ENCODE measurements around the gene R3HCC1L. TPM values are rescaled to one million over a fixed set of nuclear protein-coding genes. Genes with fewer than 3 reads are reported as not detected.
"Not testable (repeated sequence)": the region's sequence is repeated elsewhere in the genome, so short reads cannot be mapped to it uniquely, and the experiment has no call there.

The R3HCC1L gene
- total RNA-seq, 2 experiments from 2014 or later = 15.7 to 16.5 TPM

GRCh38 chr10:98223874-98224273 lies 89.4 kb downstream of the R3HCC1L start:
- H3K27me3 Mint-ChIP-seq = no peaks in the 10 kb centered on the region
- ATAC-seq (no peak), DNase-seq (no peak)
- no peak overlapping the region for H3K4me3 Mint-ChIP-seq
- H3K9me3 Mint-ChIP-seq = peaks cover 18% of the 10 kb centered on the region
- CTCF ChIA-PET = no interaction called here
- peaks cover 45% of the 10 kb centered on the region for H3K36me3 Mint-ChIP-seq (ENCODE audit: low read depth)
- intact Hi-C loops (cut with micrococcal nuclease) = no loop called here
- H3K27ac Mint-ChIP-seq = no peak overlapping the region
- POLR2A ChIA-PET = no interaction called here
- no peak for TF ChIP-seq CTCF (IDR thresholded peaks at IDR 0.05)
- peaks cover 23% of the 10 kb centered on the region for H3K4me1 Mint-ChIP-seq (ENCODE audit: low read depth)

- Mint-ChIP-seq H3K27ac (no peak overlapping the region), H3K4me1 (ENCODE audit: low read depth) (peaks cover 21% of the 10 kb centered on the region), H3K4me3 (no peak overlapping the region), H3K9me3 (peaks cover 13% of the 10 kb centered on the region), H3K36me3 (ENCODE audit: low read depth) (peaks cover 44% of the 10 kb centered on the region), H3K27me3 (no peaks in the 10 kb centered on the region)
- DNase-seq (no peak), ATAC-seq (no peak)
- ChIA-PET CTCF (no interaction called here), POLR2A (no interaction called here)
- TF ChIP-seq CTCF (IDR thresholded peaks at IDR 0.05) = no peak
- intact Hi-C loops (cut with micrococcal nuclease) = no loop called here
Observed at GRCh38 chr10:98224509-98224908, 90.1 kb downstream of the R3HCC1L start.

- Mint-ChIP-seq H3K4me3 (no peak overlapping the region), H3K4me1 (ENCODE audit: low read depth) (peaks cover 21% of the 10 kb centered on the region), H3K27me3 (no peaks in the 10 kb centered on the region), H3K36me3 (ENCODE audit: low read depth) (peaks cover 42% of the 10 kb centered on the region), H3K27ac (no peak overlapping the region), H3K9me3 (peaks cover 8% of the 10 kb centered on the region)
- DNase-seq = no peak
- ChIA-PET POLR2A (no interaction called here), CTCF (no interaction called here)
- ATAC-seq = no peak
- intact Hi-C loops (cut with micrococcal nuclease) = no loop called here
- no peak for TF ChIP-seq CTCF (IDR thresholded peaks at IDR 0.05)
Observed at GRCh38 chr10:98224996-98225395, 90.5 kb downstream of the R3HCC1L start.

GRCh38 chr10:98226508-98227144 lies 92.2 kb downstream of the R3HCC1L start:
- POLR2A ChIA-PET = no interaction called here
- no peak for TF ChIP-seq CTCF (IDR thresholded peaks at IDR 0.05)
- intact Hi-C loops (cut with micrococcal nuclease) = no loop called here

GRCh38 chr10:98227713-98228112 lies 93.3 kb downstream of the R3HCC1L start:
- H3K4me3 Mint-ChIP-seq; ATAC-seq; CTCF ChIA-PET; H3K9me3 Mint-ChIP-seq; H3K27me3 Mint-ChIP-seq; H3K27ac Mint-ChIP-seq; POLR2A ChIA-PET; intact Hi-C loops (cut with micrococcal nuclease); DNase-seq: not testable (repeated sequence)
- H3K4me1 Mint-ChIP-seq (ENCODE audit: low read depth) = peaks cover 25% of the 10 kb centered on the region
- peaks cover 45% of the 10 kb centered on the region for H3K36me3 Mint-ChIP-seq (ENCODE audit: low read depth)

More at GRCh38 chr10:98226508-98227144, 92.2 kb downstream of the R3HCC1L start:
- Mint-ChIP-seq H3K27ac (no peak overlapping the region), H3K4me1 (ENCODE audit: low read depth) (peaks cover 25% of the 10 kb centered on the region), H3K4me3 (no peak overlapping the region), H3K36me3 (ENCODE audit: low read depth) (peaks cover 46% of the 10 kb centered on the region), H3K27me3 (no peaks in the 10 kb centered on the region), H3K9me3 (peaks cover 8% of the 10 kb centered on the region)
- CTCF ChIA-PET = interaction anchor here (1.2 kb wide), 1 partner anchor 56 kb away, joined by 3 read pairs; no protein-coding TSS in a partner anchor
- DNase-seq (no peak), ATAC-seq (no peak)

GRCh38 chr10:98228266-98228665 lies 93.8 kb downstream of the R3HCC1L start:
- H3K27ac Mint-ChIP-seq; H3K9me3 Mint-ChIP-seq; H3K27me3 Mint-ChIP-seq; DNase-seq; H3K4me3 Mint-ChIP-seq; CTCF ChIA-PET; intact Hi-C loops (cut with micrococcal nuclease); ATAC-seq; POLR2A ChIA-PET: not testable (repeated sequence)
- Mint-ChIP-seq H3K4me1 (ENCODE audit: low read depth) (peaks cover 25% of the 10 kb centered on the region), H3K36me3 (ENCODE audit: low read depth) (peaks cover 47% of the 10 kb centered on the region)
